Upper lobe of left lung (tissue), 6 donors: ENCODE measurements around the gene PDE4D. TPM values are rescaled to one million over a fixed set of nuclear protein-coding genes. Genes with fewer than 3 reads are reported as not detected.

ENCODE experiments used
- ATAC-seq, 2 donors: fragments of 200-7000 bp; cut with Tn5 transposase; one replicate each; pipeline ENCODE4 v1.9.1; 2022; ENCODE audit warnings: mild to moderate bottlenecking in 2 of 2, moderate library complexity in 2 of 2; ENCODE audit not compliant: low FRiP score in 2 of 2
- DNase-seq, 2 donors: peaks; one replicate each; pipeline ENCODE4 v3.0.0-alpha.2; 2019 to 2020
- H3K27ac ChIP-seq, 4 donors: fragments of 200-600 bp; sonication (generic); one replicate each; pipeline ENCODE4 v1.5.1; 2016 to 2019
- H3K27me3 ChIP-seq, 4 donors: fragments of 200-600 bp; sonication (generic); one replicate each; pipeline ENCODE4 v1.5.1; 2017 to 2019
- H3K36me3 ChIP-seq, 4 donors: fragments of 200-600 bp; sonication (generic); one replicate each; pipeline ENCODE4 v1.5.1; 2016 to 2019
- H3K4me1 ChIP-seq, 4 donors: fragments of 200-600 bp; sonication (generic); one replicate each; pipeline ENCODE4 v1.5.1; 2018 to 2019
- H3K4me3 ChIP-seq, 4 donors: fragments of 200-600 bp; sonication (generic); one replicate each; pipeline ENCODE4 v1.5.1; 2017 to 2019; ENCODE audit warnings: mild to moderate bottlenecking in 2 of 4, moderate library complexity in 1 of 4
- H3K9me3 ChIP-seq, 4 donors: fragments of 200-600 bp; sonication (generic); one replicate each; pipeline ENCODE4 v1.5.1; 2018 to 2019
- CTCF ChIP-seq, 6 experiments: fragments of 450-650 bp in 4 of 6; fragments of 200-600 bp in 2 of 6; sonication (generic) in 2 of 6; IDR thresholded peaks; one replicate each; pipeline ENCODE4 v1.5.1; 2016 to 2019; ENCODE audit warnings: antibody characterized with exemption in 6 of 6
- EP300 ChIP-seq, 4 donors: sonication (generic); formaldehyde crosslinking; IDR thresholded peaks; one replicate each; pipeline ENCODE4 v1.5.1; 2017; ENCODE audit warnings: antibody characterized with exemption in 4 of 4, control low read depth in 2 of 4
- POLR2A ChIP-seq, 4 donors: fragments of 450-650 bp; IDR thresholded peaks; one replicate each; pipeline ENCODE4 v1.5.1; 2016 to 2017; ENCODE audit warnings: antibody characterized with exemption in 4 of 4, mild to moderate bottlenecking in 2 of 4
- POLR2AphosphoS5 ChIP-seq, 2 donors: sonication (generic); formaldehyde crosslinking; IDR thresholded peaks; one replicate each; pipeline ENCODE4 v1.5.1; 2017; ENCODE audit warnings: antibody characterized with exemption in 2 of 2
- WGBS, 2 donors: methylation state at CpG; one replicate each; pipeline ENCODE4 v1.1.5; 2017 to 2018; 5-methylcytosine and 5-hydroxymethylcytosine counted together
- total RNA-seq, 6 donors: library from RNA; depleted of rRNA in 4 of 6; stranded (reverse); fragments of >200 nt in 4 of 6; gene quantifications; one replicate each; pipeline versions ENCODE4 v1.1.0 to v1.2.1, GENCODE V29; 2016 to 2021
- donor health status: DM: no; HTN: no; CAD: no; lungs with moderate emphysema.
- donor health status: DM: no; HTN: yes; CAD: no; lungs with severe emphysema.

Gene PDE4D
- total RNA-seq, 6 donors from 2014 or later, result 50.4 to 188 (median 84.0) TPM

DNA sequence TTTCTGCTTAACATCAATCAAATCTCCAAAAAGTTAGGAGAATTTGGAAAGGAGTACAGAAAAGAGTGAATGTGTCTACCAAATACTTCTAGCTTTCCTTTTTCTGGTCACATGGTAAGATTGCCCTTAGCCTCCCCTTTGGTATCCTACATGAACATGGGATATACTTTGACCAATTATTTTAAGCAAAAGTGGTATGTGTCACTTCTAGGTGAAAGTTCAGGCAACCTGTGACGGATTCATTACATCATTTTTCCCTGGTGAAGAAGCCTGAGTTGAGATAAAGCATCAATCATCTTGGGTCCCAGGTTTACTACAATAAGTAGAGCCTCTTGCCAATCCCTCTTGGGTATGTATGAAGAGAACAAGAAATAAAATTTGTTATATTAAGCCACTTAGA lies 419.2 kb downstream of the PDE4D start:
- no peaks in the 10 kb centered on the region for H3K27me3 ChIP-seq
- ATAC-seq (no peak), DNase-seq (no peak)
- H3K36me3 ChIP-seq, result no peaks in the 10 kb centered on the region
- H3K9me3 ChIP-seq, result no peaks in the 10 kb centered on the region
- 80 to 96% methylated on average over 1 of the region's 1 CpG for WGBS, 2 donors
- H3K27ac ChIP-seq, result no peak overlapping the region
- TF ChIP-seq CTCF (IDR thresholded peaks at IDR 0.05) (no peak), POLR2A (IDR thresholded peaks at IDR 0.05) (no peak), POLR2AphosphoS5 (IDR thresholded peaks at IDR 0.05) (no peak), EP300 (IDR thresholded peaks at IDR 0.05) (no peak)
- H3K4me3 ChIP-seq, result no peak overlapping the region
- H3K4me1 ChIP-seq, result no peaks in the 10 kb centered on the region

DNA sequence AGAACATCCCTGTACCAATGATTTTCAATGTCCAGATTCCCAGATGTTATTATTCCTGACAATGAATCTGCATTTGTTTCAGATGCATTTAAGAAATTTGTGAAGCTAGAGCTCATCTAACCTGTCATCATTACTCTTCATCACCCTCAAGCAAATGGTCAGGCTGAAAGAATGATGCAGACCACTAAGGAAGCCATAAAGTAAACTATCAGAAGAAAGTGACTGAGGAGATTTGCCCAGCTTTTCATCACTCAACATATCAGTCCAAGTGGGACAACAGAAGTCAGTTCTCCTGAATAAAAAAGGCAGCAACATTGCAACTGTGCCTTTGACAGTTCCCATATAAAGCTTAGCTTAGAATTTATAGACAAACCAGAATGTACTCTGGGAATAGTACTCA lies 419.9 kb downstream of the PDE4D start:
- no peak for TF ChIP-seq CTCF (IDR thresholded peaks at IDR 0.05)
- H3K27ac ChIP-seq, result no peak overlapping the region
- DNase-seq (no peak), ATAC-seq (no peak)
- no peak overlapping the region for H3K4me3 ChIP-seq
- no peaks in the 10 kb centered on the region for H3K9me3 ChIP-seq
- H3K36me3 ChIP-seq, result no peaks in the 10 kb centered on the region
- no peaks in the 10 kb centered on the region for H3K4me1 ChIP-seq
- H3K27me3 ChIP-seq, result no peaks in the 10 kb centered on the region

- no peaks in the 10 kb centered on the region for H3K9me3 ChIP-seq
- DNase-seq (no peak), ATAC-seq (no peak)
- no peak overlapping the region for H3K27ac ChIP-seq
- H3K27me3 ChIP-seq, result no peaks in the 10 kb centered on the region
- TF ChIP-seq POLR2AphosphoS5 (IDR thresholded peaks at IDR 0.05) (no peak), CTCF (IDR thresholded peaks at IDR 0.05) (no peak), POLR2A (IDR thresholded peaks at IDR 0.05) (no peak), EP300 (IDR thresholded peaks at IDR 0.05) (no peak)
- H3K4me3 ChIP-seq, result no peak overlapping the region
- WGBS, 2 donors, result 31 to 41% methylated on average over 1 of the region's 1 CpG
- no peaks in the 10 kb centered on the region for H3K4me1 ChIP-seq
- no peaks in the 10 kb centered on the region for H3K36me3 ChIP-seq
Observed at GRCh38 chr5:59471463-59471862, 422.1 kb downstream of the PDE4D start.

- no peak overlapping the region for H3K4me3 ChIP-seq
- ATAC-seq (no peak), DNase-seq (no peak)
- no peaks in the 10 kb centered on the region for H3K27me3 ChIP-seq
- no peaks in the 10 kb centered on the region for H3K4me1 ChIP-seq
- WGBS, 2 donors, result 90 to 96% methylated on average over 2 of the region's 2 CpGs
- H3K27ac ChIP-seq, result no peak overlapping the region
- no peaks in the 10 kb centered on the region for H3K36me3 ChIP-seq
- TF ChIP-seq EP300 (IDR thresholded peaks at IDR 0.05), result no peak
- no peak for TF ChIP-seq POLR2A (IDR thresholded peaks at IDR 0.05)
- TF ChIP-seq POLR2AphosphoS5 (IDR thresholded peaks at IDR 0.05), result no peak
- no peak for TF ChIP-seq CTCF (IDR thresholded peaks at IDR 0.05)
- no peaks in the 10 kb centered on the region for H3K9me3 ChIP-seq
Observed at GRCh38 chr5:59467969-59468368, 425.6 kb downstream of the PDE4D start.

- no peak overlapping the region for H3K27ac ChIP-seq
- H3K4me3 ChIP-seq, result no peak overlapping the region
- TF ChIP-seq POLR2A (IDR thresholded peaks at IDR 0.05), result no peak
- no peak for TF ChIP-seq CTCF (IDR thresholded peaks at IDR 0.05)
- no peak for TF ChIP-seq EP300 (IDR thresholded peaks at IDR 0.05)
- TF ChIP-seq POLR2AphosphoS5 (IDR thresholded peaks at IDR 0.05), result no peak
- DNase-seq, result no peak
- H3K9me3 ChIP-seq, result no peaks in the 10 kb centered on the region
- no peaks in the 10 kb centered on the region for H3K36me3 ChIP-seq
- 78 to 88% methylated on average over 2 of the region's 2 CpGs for WGBS, 2 donors
- no peak for ATAC-seq
- H3K27me3 ChIP-seq, result no peaks in the 10 kb centered on the region
- H3K4me1 ChIP-seq, result no peaks in the 10 kb centered on the region
Observed at GRCh38 chr5:59466271-59466670, 427.3 kb downstream of the PDE4D start.
